ENCODE data around the gene WDR82.

- TF ChIP-seq POLR2A (IDR thresholded peaks at IDR 0.05), result no peak
- TF ChIP-seq, protein P1, sequence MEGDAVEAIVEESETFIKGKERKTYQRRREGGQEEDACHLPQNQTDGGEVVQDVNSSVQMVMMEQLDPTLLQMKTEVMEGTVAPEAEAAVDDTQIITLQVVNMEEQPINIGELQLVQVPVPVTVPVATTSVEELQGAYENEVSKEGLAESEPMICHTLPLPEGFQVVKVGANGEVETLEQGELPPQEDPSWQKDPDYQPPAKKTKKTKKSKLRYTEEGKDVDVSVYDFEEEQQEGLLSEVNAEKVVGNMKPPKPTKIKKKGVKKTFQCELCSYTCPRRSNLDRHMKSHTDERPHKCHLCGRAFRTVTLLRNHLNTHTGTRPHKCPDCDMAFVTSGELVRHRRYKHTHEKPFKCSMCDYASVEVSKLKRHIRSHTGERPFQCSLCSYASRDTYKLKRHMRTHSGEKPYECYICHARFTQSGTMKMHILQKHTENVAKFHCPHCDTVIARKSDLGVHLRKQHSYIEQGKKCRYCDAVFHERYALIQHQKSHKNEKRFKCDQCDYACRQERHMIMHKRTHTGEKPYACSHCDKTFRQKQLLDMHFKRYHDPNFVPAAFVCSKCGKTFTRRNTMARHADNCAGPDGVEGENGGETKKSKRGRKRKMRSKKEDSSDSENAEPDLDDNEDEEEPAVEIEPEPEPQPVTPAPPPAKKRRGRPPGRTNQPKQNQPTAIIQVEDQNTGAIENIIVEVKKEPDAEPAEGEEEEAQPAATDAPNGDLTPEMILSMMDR (IDR thresholded peaks at IDR 0.05), result no peak
These were observed 44.5 kb downstream of the WDR82 start for GRCh38 chr3:52233968-52234367.

Measured in uterus (tissue), 2 donors.